Rectal smooth muscle tissue (tissue), 1 donor: ENCODE data around the gene OFD1.
A peak's percentile ranks its signal among the peaks of the same experiment; 100 is the strongest.

Experiments used
- H3K27ac ChIP-seq: one replicate; pipeline ENCODE4 v1.7.0; 2013; ENCODE audit warnings: low read depth, low read length, inconsistent platforms
- H3K27me3 ChIP-seq: one replicate; pipeline ENCODE4 v1.7.0; 2013; ENCODE audit warnings: low read length; ENCODE audit not compliant: control insufficient read depth, insufficient read depth
- H3K36me3 ChIP-seq: one replicate; pipeline ENCODE4 v1.7.0; 2013; ENCODE audit warnings: low read length; ENCODE audit not compliant: control insufficient read depth, insufficient read depth
- H3K4me1 ChIP-seq: one replicate; pipeline ENCODE4 v1.7.0; 2013; ENCODE audit warnings: low read length; ENCODE audit not compliant: control insufficient read depth, insufficient read depth
- H3K4me3 ChIP-seq: one replicate; pipeline ENCODE4 v1.7.0; 2013; ENCODE audit warnings: low read length
- H3K9ac ChIP-seq: one replicate; pipeline ENCODE4 v1.7.0; 2013; ENCODE audit warnings: low read length

The OFD1 gene

GRCh38 chrX:13761606-13762414, 27.3 kb downstream of the OFD1 start:
- no peaks in the 10 kb centered on the region for H3K27me3 ChIP-seq

DNA sequence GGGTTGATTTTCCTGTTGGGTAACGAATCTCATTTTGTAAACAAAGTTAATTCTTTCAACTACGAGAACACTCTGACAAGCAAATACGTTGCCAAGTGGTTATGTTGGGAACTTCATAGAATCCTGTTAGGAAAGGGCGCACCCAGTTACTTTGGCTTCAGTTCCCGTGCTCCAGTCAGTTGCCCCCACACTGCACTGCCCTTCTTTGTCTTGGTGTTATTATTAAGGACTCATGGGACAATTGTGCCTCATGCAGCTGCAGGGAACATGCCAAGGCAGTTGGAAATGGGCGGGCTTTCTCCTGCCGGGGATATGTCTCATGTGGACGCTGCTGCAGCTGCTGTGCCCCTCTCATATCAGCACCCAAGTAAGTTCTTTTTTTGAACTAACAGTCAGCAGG, 28.9 kb downstream of the OFD1 start:
- H3K4me3 ChIP-seq: no peak overlapping the region
- no peaks in the 10 kb centered on the region for H3K4me1 ChIP-seq
- peak overlapping the region; percentile 17 for H3K27ac ChIP-seq
- peaks cover 5% of the 10 kb centered on the region for H3K36me3 ChIP-seq
- H3K9ac ChIP-seq: no peak overlapping the region
- H3K27me3 ChIP-seq: no peaks in the 10 kb centered on the region

More at GRCh38 chrX:13761606-13762414, 27.3 kb downstream of the OFD1 start:
- H3K36me3 ChIP-seq: peaks cover 9% of the 10 kb centered on the region
- H3K4me3 ChIP-seq: no peak overlapping the region
- H3K9ac ChIP-seq: no peak overlapping the region
- H3K4me1 ChIP-seq: no peaks in the 10 kb centered on the region
- H3K27ac ChIP-seq: no peak overlapping the region

DNA sequence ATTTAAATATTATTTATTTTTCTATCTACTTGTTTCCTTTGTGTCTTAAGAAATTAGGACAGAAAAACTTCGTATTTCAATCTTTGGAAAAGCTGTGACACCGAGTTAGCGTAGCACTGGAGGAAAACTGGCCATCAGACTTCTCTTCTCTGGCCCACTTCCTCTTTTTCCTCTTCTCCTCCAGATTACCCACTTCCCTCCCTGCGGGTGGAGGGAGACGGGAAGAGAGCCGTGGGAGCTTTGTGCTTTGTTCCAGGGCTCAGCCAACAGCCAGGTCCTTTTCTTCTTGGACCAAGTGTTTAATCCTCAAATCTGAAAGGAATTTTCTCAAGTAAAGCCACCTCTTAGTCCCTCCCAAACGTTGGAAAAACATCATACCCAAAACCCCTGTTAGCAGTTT, 29.7 kb downstream of the OFD1 start:
- no peak overlapping the region for H3K4me3 ChIP-seq
- H3K36me3 ChIP-seq: peaks cover 5% of the 10 kb centered on the region
- no peaks in the 10 kb centered on the region for H3K4me1 ChIP-seq
- H3K9ac ChIP-seq: no peak overlapping the region
- no peaks in the 10 kb centered on the region for H3K27me3 ChIP-seq
- no peak overlapping the region for H3K27ac ChIP-seq

DNA sequence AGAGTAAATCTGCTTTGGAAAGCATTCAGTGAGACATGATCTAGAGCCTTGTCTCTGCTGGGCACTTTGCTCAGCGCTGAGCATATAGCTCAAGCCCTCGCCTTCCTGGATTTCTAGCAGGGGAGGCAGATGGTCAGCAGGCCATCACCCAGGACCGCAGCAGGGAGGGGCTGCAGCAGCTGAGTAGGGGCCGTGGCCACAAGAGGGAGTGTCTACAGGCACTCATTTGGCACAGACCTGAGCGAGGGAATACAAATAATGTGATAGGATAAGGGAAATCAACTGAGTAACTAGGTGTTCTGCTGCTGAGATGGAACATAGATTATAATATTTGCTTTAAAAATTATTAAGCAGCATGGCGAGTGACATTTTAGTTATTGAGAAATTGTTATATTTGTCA, 30.2 kb downstream of the OFD1 start:
- Histone ChIP-seq H3K9ac (no peak overlapping the region), H3K27me3 (no peaks in the 10 kb centered on the region), H3K4me1 (no peaks in the 10 kb centered on the region), H3K27ac (no peak overlapping the region), H3K4me3 (no peak overlapping the region), H3K36me3 (peaks cover 5% of the 10 kb centered on the region)

GRCh38 chrX:13768939-13769338, 34.4 kb downstream of the OFD1 start:
- Histone ChIP-seq H3K9ac (no peak overlapping the region), H3K4me1 (no peaks in the 10 kb centered on the region), H3K27ac (no peak overlapping the region), H3K4me3 (no peak overlapping the region), H3K27me3 (no peaks in the 10 kb centered on the region), H3K36me3 (no peaks in the 10 kb centered on the region)

- no peaks in the 10 kb centered on the region for H3K4me1 ChIP-seq
- H3K4me3 ChIP-seq: no peak overlapping the region
- H3K36me3 ChIP-seq: no peaks in the 10 kb centered on the region
- H3K9ac ChIP-seq: no peak overlapping the region
- no peak overlapping the region for H3K27ac ChIP-seq
- H3K27me3 ChIP-seq: no peaks in the 10 kb centered on the region
These were observed 35.5 kb downstream of the OFD1 start for GRCh38 chrX:13770013-13770535.

- no peak overlapping the region for H3K9ac ChIP-seq
- no peak overlapping the region for H3K27ac ChIP-seq
- no peak overlapping the region for H3K4me3 ChIP-seq
These were observed 40.1 kb downstream of the OFD1 start for GRCh38 chrX:13774696-13775095.

GRCh38 chrX:13775837-13776236, 41.3 kb downstream of the OFD1 start:
- H3K27me3 ChIP-seq: no peaks in the 10 kb centered on the region
- H3K4me1 ChIP-seq: no peaks in the 10 kb centered on the region
- H3K4me3 ChIP-seq: no peak overlapping the region
- H3K36me3 ChIP-seq: no peaks in the 10 kb centered on the region
- H3K9ac ChIP-seq: no peak overlapping the region
- no peak overlapping the region for H3K27ac ChIP-seq

More at GRCh38 chrX:13774696-13775095, 40.1 kb downstream of the OFD1 start:
- no peaks in the 10 kb centered on the region for H3K27me3 ChIP-seq
- H3K36me3 ChIP-seq: no peaks in the 10 kb centered on the region
- no peaks in the 10 kb centered on the region for H3K4me1 ChIP-seq

GRCh38 chrX:13776387-13776786, 41.8 kb downstream of the OFD1 start:
- Histone ChIP-seq H3K27me3 (no peaks in the 10 kb centered on the region), H3K9ac (no peak overlapping the region), H3K36me3 (no peaks in the 10 kb centered on the region), H3K4me1 (no peaks in the 10 kb centered on the region), H3K4me3 (no peak overlapping the region), H3K27ac (no peak overlapping the region)

DNA sequence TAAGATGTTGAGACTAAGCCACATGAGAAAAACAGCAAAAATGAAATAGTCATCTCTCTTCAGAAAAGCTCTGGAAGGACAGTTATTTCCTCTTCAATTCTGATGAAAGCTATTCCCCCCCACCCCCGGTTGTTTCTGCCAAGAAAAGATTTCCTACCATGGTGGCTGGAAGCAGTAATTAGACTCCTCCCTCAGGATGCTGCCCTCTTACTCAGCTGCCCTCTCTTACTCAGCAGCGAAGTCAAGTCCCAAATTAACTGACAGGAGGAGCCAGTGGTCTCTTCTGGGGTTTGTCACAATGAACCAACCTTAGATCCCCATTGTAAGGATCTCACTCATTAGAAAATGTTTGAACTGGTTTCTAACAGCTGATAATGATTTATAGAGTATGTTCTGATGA, 44.4 kb downstream of the OFD1 start:
- Histone ChIP-seq H3K27ac (no peak overlapping the region), H3K4me1 (no peaks in the 10 kb centered on the region), H3K9ac (no peak overlapping the region), H3K4me3 (no peak overlapping the region), H3K36me3 (no peaks in the 10 kb centered on the region), H3K27me3 (no peaks in the 10 kb centered on the region)

- Histone ChIP-seq H3K36me3 (no peaks in the 10 kb centered on the region), H3K4me3 (no peak overlapping the region), H3K27ac (no peak overlapping the region), H3K9ac (no peak overlapping the region), H3K4me1 (no peaks in the 10 kb centered on the region), H3K27me3 (peaks cover 4% of the 10 kb centered on the region)
These were observed 46.4 kb downstream of the OFD1 start for GRCh38 chrX:13780868-13781427.

GRCh38 chrX:13786048-13786447, 51.5 kb downstream of the OFD1 start:
- Histone ChIP-seq H3K27ac (no peak overlapping the region), H3K4me3 (no peak overlapping the region), H3K27me3 (peaks cover 4% of the 10 kb centered on the region), H3K9ac (no peak overlapping the region), H3K36me3 (no peaks in the 10 kb centered on the region), H3K4me1 (peaks cover 3% of the 10 kb centered on the region)
